Keratinocyte (primary cell): ENCODE data around the gene KIR2DL3.

Experiments
- EZH2 ChIP-seq: IDR thresholded peaks from one replicate; pipeline ENCODE4 v1.6.1; 2012; ENCODE audit warnings: inconsistent platforms, mild to moderate bottlenecking, low read length, moderate library complexity
- TF ChIP-seq, protein P1 (sequence below), 3 experiments: IDR thresholded peaks in 1 of 3; conservative IDR thresholded peaks in 1 of 3; optimal IDR thresholded peaks in 1 of 3; 2 replicates in 2 of 3; 3 replicates in 1 of 3; pipeline versions ENCODE3 to v1.5.1; 2011; ENCODE audit warnings: low read length in 3 of 3, mild to moderate bottlenecking in 3 of 3, moderate library complexity in 2 of 3, control low read depth in 1 of 3, inconsistent platforms in 1 of 3; ENCODE audit not compliant: insufficient read depth in 2 of 3; ENCODE audit errors: extremely low read depth in 1 of 3

DNA sequence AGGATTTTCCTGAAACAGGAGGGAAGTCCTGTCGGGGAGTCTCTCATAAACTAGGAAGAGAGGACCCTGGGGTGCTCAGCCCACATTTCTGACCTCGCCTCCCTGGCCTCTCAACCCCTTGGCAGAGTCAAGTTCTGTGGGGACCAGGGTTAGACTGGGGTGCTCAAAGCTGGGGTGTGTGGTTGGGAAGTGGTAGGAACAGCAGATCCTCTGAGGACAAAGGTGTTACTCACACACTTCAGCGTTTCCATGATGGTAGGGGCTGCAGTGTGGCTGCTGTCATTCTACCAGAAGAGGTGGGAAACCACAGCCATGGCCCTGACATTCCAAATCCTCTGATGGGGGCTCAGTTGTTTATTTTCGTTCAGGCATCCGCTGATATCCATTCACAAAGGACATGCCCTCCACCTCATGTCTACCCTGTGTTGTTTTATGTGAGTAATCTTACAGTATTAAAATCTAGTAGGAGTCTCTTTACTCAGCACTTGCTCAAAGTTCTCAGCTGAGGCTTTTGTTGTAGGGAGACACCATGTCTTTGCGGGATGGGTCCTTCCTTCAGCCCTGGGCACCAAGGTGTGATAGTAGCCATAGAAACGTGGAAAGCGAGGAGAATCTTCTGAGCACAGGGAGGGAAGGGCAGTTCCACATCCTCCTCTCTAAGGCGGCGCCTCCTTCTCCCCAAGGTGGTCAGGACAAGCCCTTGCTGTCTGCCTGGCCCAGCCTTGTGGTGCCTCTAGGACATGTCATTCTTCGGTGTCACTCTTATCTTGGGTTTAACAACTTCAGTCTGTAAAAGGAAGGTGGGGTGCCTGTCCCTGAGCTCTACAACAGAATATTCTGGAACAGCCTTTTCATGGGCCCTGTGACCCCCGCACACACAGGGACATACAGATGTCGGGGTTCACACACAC, 1.5 kb downstream of the KIR2DL3 start:
- TF ChIP-seq, protein P1, sequence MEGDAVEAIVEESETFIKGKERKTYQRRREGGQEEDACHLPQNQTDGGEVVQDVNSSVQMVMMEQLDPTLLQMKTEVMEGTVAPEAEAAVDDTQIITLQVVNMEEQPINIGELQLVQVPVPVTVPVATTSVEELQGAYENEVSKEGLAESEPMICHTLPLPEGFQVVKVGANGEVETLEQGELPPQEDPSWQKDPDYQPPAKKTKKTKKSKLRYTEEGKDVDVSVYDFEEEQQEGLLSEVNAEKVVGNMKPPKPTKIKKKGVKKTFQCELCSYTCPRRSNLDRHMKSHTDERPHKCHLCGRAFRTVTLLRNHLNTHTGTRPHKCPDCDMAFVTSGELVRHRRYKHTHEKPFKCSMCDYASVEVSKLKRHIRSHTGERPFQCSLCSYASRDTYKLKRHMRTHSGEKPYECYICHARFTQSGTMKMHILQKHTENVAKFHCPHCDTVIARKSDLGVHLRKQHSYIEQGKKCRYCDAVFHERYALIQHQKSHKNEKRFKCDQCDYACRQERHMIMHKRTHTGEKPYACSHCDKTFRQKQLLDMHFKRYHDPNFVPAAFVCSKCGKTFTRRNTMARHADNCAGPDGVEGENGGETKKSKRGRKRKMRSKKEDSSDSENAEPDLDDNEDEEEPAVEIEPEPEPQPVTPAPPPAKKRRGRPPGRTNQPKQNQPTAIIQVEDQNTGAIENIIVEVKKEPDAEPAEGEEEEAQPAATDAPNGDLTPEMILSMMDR (optimal IDR thresholded peaks at IDR 0.05 in 1 of 3, IDR thresholded peaks at IDR 0.05 in 1 of 3, conservative IDR thresholded peaks at IDR 0.05 in 1 of 3; ENCODE audit: extremely low read depth in 1 of 3, insufficient read depth in 2 of 3, low read length in 3 of 3) = no peak
- no peak for TF ChIP-seq EZH2
